HL-60 (cell line): ENCODE measurements around the gene CDC42BPA.

Experiments used
- DNase-seq, 2 experiments: peaks; one replicate each; pipeline ENCODE4 v3.0.0-alpha.2; 2010 to 2020; ENCODE audit warnings: low read depth in 1 of 2, low spot score in 1 of 2
- H3K27ac ChIP-seq: fragments of 250-450 bp; sonication (Bioruptor Pico); replicated peaks from 2 replicates; pipeline ENCODE4 v1.5.1; 2020; ENCODE audit warnings: mild to moderate bottlenecking, moderate library complexity
- H3K27me3 ChIP-seq: fragments of 250-450 bp; sonication (Bioruptor Pico); 2 replicates; pipeline ENCODE4 v1.5.1; 2021; ENCODE audit warnings: mild to moderate bottlenecking, moderate library complexity; ENCODE audit not compliant: insufficient read depth, poor library complexity, severe bottlenecking
- H3K4me3 ChIP-seq: replicated peaks from 2 replicates; pipeline ENCODE4 v1.5.1; 2011; ENCODE audit warnings: mild to moderate bottlenecking, control low read depth, low read length; ENCODE audit not compliant: insufficient read depth
- GABPA ChIP-seq: IDR thresholded peaks from 2 replicates; pipeline ENCODE4 v1.6.1; 2012; ENCODE audit warnings: low read depth
- POLR2AphosphoS5 ChIP-seq: IDR thresholded peaks from 2 replicates; pipeline ENCODE4 v1.6.1; 2012; ENCODE audit warnings: low read depth
- SPI1 ChIP-seq: IDR thresholded peaks from 2 replicates; pipeline ENCODE4 v1.6.1; 2012; ENCODE audit warnings: low read depth, mild to moderate bottlenecking, borderline replicate concordance
- TF ChIP-seq, protein P1 (sequence below): IDR thresholded peaks from one replicate; pipeline ENCODE4 v1.5.1; 2011; ENCODE audit warnings: low read length, control low read depth, inconsistent platforms; ENCODE audit not compliant: insufficient read depth
- TF ChIP-seq, protein P2 (sequence below): IDR thresholded peaks from 2 replicates; pipeline ENCODE4 v1.6.1; 2012; ENCODE audit warnings: low read depth; ENCODE audit not compliant: insufficient replicate concordance

CDC42BPA gene

DNA sequence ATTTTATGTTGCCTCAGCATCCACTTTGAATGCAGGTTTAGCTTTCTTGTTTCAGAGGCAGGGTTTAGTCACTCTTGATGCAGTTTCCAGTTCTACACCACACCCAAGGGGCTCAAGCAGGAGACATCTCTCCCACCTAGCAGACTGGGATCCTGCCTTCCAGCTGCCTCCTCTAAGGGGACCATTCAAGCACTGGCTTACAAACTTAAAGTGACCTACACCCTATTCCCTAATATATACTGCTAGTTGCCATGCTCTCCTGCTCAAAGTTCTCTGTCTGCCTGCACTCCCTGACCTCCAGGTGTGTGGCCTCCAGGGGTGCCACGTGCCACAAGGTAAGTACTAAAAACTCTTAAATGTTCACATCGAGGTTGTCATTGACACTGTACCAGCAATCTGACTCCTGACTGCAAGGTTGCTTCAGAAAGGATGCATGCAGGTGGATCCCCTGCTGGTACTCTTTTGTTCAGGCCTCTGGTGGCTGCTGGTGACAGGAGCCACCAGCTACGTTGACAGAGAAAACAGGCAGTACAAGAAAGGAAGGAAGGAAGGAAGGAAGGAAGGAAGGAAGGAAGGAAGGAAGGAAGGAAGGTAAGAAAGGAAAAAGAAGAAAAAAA is 192.3 kb downstream of the CDC42BPA start:
- H3K27me3 ChIP-seq: no peaks in the 10 kb centered on the region
- H3K4me3 ChIP-seq: no peak overlapping the region
- H3K27ac ChIP-seq: no peak overlapping the region
- no peak for TF ChIP-seq POLR2AphosphoS5
- TF ChIP-seq, protein P1, sequence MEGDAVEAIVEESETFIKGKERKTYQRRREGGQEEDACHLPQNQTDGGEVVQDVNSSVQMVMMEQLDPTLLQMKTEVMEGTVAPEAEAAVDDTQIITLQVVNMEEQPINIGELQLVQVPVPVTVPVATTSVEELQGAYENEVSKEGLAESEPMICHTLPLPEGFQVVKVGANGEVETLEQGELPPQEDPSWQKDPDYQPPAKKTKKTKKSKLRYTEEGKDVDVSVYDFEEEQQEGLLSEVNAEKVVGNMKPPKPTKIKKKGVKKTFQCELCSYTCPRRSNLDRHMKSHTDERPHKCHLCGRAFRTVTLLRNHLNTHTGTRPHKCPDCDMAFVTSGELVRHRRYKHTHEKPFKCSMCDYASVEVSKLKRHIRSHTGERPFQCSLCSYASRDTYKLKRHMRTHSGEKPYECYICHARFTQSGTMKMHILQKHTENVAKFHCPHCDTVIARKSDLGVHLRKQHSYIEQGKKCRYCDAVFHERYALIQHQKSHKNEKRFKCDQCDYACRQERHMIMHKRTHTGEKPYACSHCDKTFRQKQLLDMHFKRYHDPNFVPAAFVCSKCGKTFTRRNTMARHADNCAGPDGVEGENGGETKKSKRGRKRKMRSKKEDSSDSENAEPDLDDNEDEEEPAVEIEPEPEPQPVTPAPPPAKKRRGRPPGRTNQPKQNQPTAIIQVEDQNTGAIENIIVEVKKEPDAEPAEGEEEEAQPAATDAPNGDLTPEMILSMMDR: no peak
- TF ChIP-seq, protein P2, sequence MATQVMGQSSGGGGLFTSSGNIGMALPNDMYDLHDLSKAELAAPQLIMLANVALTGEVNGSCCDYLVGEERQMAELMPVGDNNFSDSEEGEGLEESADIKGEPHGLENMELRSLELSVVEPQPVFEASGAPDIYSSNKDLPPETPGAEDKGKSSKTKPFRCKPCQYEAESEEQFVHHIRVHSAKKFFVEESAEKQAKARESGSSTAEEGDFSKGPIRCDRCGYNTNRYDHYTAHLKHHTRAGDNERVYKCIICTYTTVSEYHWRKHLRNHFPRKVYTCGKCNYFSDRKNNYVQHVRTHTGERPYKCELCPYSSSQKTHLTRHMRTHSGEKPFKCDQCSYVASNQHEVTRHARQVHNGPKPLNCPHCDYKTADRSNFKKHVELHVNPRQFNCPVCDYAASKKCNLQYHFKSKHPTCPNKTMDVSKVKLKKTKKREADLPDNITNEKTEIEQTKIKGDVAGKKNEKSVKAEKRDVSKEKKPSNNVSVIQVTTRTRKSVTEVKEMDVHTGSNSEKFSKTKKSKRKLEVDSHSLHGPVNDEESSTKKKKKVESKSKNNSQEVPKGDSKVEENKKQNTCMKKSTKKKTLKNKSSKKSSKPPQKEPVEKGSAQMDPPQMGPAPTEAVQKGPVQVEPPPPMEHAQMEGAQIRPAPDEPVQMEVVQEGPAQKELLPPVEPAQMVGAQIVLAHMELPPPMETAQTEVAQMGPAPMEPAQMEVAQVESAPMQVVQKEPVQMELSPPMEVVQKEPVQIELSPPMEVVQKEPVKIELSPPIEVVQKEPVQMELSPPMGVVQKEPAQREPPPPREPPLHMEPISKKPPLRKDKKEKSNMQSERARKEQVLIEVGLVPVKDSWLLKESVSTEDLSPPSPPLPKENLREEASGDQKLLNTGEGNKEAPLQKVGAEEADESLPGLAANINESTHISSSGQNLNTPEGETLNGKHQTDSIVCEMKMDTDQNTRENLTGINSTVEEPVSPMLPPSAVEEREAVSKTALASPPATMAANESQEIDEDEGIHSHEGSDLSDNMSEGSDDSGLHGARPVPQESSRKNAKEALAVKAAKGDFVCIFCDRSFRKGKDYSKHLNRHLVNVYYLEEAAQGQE: no peak
- no peak for TF ChIP-seq GABPA
- no peak for TF ChIP-seq SPI1
- DNase-seq: no peak

DNA sequence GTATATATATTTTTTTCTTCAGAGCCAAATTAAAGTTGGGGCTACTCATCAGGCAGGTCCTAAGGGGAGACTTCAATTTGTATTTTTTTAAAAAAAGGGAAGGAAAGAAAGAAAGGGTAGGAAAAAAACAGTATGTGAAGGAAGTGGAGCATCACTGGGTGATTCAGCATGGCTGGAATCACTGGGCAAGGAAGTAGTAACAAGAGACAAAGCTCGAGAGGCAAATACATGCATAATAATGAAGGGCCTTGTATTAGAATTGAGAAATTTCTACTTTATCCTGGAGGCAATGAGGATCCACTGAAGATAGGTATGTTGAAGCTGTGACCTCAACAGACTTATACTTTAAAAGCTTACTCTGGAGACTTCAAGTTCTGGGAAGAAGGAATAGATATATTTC is 193.8 kb downstream of the CDC42BPA start:
- Histone ChIP-seq H3K4me3 (no peak overlapping the region), H3K27me3 (no peaks in the 10 kb centered on the region), H3K27ac (no peak overlapping the region)
- DNase-seq: no peak
- TF ChIP-seq, protein P1: no peak
- TF ChIP-seq SPI1 (no peak), GABPA (no peak)
- TF ChIP-seq, protein P2: no peak

DNA sequence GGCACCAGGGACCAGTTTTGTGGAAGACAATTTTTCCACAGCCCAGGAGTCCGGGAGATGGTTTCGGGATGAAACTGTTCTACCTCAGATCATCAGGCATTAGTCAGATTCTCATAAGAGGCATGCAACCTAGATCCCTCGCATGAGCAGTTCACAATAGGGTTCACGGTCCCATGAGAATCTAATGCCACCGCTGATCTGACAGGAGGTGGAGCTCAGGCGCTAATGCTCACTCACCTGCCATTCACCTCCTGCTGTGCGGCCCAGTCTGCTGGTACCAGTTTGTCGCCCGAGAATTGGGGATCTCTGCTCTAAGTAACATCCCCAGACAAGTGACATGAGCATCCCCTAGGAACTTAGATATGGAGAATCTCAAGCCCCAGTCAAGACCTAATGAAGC is 197.5 kb downstream of the CDC42BPA start:
- Histone ChIP-seq H3K27me3 (no peaks in the 10 kb centered on the region), H3K27ac (no peak overlapping the region), H3K4me3 (no peak overlapping the region)
- TF ChIP-seq POLR2AphosphoS5 (no peak), SPI1 (no peak), GABPA (no peak)
- TF ChIP-seq, protein P2: no peak
- TF ChIP-seq, protein P1: no peak
- DNase-seq: no peak
